ENCODE results near the gene LSM14B.

LSM14B gene

DNA sequence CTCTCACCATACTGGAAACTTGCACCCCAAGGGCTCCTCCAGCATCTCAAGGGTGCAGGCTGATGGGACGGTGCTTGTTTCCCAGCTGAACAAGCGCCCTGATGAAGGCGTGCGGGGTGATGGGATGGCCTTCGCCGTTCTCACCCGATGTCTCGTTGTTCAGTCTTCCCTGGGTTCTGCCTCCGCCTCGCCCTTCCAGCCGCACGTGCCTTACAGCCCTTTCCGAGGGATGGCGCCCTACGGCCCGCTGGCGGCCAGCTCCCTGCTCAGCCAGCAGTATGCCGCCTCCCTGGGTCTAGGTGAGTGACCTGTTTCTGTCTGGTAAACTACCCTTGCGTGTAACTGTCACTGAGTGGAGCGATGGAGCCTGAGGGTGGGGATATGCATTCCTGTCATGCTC lies 3.9 kb downstream of the LSM14B start:
- no peaks in the 10 kb centered on the region for H3K27me3 ChIP-seq (ENCODE audit: control insufficient read depth, insufficient read depth, low read length)
- H3K4me1 ChIP-seq (ENCODE audit: control insufficient read depth, insufficient read depth, low read length): peaks cover 12% of the 10 kb centered on the region
- no peak overlapping the region for H3K9ac ChIP-seq (ENCODE audit: low read length)
- peaks cover 15% of the 10 kb centered on the region for H3K36me3 ChIP-seq (ENCODE audit: control insufficient read depth, insufficient read depth, low read length)
- H3K4me3 ChIP-seq (ENCODE audit: low read length): no peak overlapping the region
- H3K9me3 ChIP-seq (ENCODE audit: control insufficient read depth, low read length): no peaks in the 10 kb centered on the region

DNA sequence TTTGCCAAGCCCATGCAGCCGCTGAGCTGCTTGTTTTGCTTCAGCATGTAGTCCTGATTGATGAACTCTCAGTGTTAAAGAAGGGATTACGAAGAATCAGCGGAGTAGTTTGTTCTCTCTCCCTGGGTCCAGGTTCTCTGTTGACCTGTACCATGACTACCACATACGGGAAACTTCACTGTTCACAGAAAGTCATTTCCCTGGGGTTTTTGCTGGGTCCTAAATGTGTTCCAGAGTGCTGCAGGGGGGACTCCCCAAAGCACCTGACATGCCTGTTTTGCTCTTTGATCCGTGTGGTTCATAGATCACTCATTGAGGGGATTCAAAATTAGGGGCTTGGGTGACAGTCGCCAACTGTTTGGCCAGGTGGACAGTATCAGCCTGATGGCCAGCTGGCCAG lies 5.5 kb downstream of the LSM14B start:
- H3K4me3 ChIP-seq (ENCODE audit: low read length): no peak overlapping the region
- no peaks in the 10 kb centered on the region for H3K27me3 ChIP-seq (ENCODE audit: control insufficient read depth, insufficient read depth, low read length)
- H3K36me3 ChIP-seq (ENCODE audit: control insufficient read depth, insufficient read depth, low read length): peaks cover 30% of the 10 kb centered on the region
- H3K4me1 ChIP-seq (ENCODE audit: control insufficient read depth, insufficient read depth, low read length): peaks cover 12% of the 10 kb centered on the region
- H3K9me3 ChIP-seq (ENCODE audit: control insufficient read depth, low read length): no peaks in the 10 kb centered on the region
- H3K9ac ChIP-seq (ENCODE audit: low read length): no peak overlapping the region

DNA sequence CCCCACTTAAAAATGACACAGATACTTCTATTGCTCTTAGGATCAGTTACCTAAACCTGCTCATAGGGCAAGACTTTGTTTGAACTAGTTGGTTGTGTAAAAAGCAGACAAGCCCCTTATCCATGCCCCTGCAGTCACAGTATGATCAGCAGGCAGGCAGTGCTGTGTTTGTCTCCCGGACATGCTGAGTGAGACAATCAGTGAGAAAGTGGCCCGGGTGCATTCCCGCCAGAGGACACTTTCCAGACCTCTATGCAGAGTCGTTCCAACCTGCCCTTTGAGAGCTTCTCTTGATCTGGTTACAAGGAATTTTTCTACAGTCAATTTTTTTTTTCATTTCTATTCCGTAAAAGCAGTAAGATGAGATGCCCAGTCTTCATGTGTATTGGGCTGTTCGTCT lies 6.2 kb downstream of the LSM14B start:
- Histone ChIP-seq H3K4me3 (ENCODE audit: low read length) (no peak overlapping the region), H3K4me1 (ENCODE audit: control insufficient read depth, insufficient read depth, low read length) (peaks cover 7% of the 10 kb centered on the region), H3K27me3 (ENCODE audit: control insufficient read depth, insufficient read depth, low read length) (no peaks in the 10 kb centered on the region), H3K36me3 (ENCODE audit: control insufficient read depth, insufficient read depth, low read length) (peaks cover 30% of the 10 kb centered on the region), H3K9ac (ENCODE audit: low read length) (no peak overlapping the region), H3K9me3 (ENCODE audit: control insufficient read depth, low read length) (no peaks in the 10 kb centered on the region)

DNA sequence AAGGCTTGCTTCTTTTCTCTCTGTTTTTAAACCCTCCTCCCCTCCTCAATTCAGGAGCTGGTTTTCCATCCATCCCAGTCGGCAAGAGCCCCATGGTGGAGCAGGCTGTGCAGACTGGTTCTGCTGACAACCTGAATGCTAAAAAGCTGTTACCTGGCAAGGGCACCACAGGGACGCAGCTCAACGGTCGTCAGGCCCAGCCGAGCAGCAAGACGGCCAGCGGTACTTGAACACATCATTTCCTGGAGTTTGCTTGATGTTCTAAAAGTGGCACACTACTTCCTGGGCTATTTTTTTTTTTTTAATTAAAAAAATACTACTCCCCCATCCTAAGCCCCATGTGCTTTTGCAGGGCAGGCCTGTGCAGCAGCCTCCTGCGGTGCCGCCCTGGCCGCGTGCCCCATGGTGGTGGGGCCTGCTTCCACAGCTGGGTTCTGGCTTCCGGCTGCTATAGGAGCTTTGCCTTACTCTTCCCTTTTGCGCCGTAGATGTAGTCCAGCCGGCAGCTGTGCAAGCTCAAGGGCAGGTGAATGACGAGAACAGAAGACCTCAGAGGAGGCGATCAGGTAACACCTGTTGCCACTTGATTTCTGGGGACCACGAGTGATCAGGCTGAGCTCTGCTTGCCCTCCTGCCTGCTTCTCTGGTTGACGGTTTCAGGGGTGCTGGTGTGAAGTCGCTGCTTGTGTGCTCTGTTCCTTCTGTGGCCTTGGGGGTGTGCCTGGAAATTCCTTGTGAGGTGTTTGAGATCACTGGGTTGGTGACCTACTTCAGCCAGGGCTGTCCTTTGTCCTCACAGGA lies 7.7 kb downstream of the LSM14B start:
- no peak overlapping the region for H3K4me3 ChIP-seq (ENCODE audit: low read length)
- no peaks in the 10 kb centered on the region for H3K4me1 ChIP-seq (ENCODE audit: control insufficient read depth, insufficient read depth, low read length)
- no peaks in the 10 kb centered on the region for H3K9me3 ChIP-seq (ENCODE audit: control insufficient read depth, low read length)
- H3K27me3 ChIP-seq (ENCODE audit: control insufficient read depth, insufficient read depth, low read length): no peaks in the 10 kb centered on the region
- H3K36me3 ChIP-seq (ENCODE audit: control insufficient read depth, insufficient read depth, low read length): peaks cover 30% of the 10 kb centered on the region
- no peak overlapping the region for H3K9ac ChIP-seq (ENCODE audit: low read length)

DNA sequence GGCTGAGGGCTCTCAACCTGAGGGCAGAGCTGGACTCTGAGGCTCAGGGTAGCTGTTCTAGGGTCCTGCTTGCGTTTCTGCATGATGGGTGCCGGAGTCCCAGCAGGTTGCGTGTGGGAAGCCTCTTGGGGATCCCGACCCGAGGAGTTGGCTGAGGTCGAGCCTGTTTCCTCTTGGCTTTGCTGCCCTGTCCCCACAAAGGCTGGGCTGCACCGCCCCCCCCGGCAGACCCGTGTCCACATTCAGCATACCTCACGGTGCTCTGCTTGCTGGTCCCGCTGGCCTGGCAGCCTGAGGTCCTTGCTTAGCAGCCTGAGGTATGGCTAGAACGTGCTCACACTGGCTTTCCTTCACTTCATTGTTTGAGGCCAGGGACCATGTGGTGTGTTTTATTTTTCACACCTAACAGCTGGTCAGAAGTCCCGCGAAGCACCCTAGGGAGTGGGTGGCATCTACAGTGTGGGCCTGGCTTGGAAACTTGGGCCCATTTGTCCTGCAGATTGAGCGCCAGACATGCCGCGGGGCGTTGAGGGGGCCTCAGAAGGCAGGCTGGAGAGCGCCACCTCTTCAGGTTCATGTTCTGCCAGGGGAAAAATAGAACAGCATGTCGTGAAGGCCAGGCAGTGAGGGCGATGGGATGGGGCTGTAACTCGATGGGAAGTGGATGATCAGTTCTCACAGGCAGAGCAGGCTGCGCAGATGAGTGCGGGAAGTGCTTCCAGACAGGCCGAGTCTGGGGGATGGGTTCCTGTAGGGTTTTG lies 9.5 kb downstream of the LSM14B start:
- no peak overlapping the region for H3K9ac ChIP-seq (ENCODE audit: low read length)
- no peak overlapping the region for H3K4me3 ChIP-seq (ENCODE audit: low read length)
- H3K36me3 ChIP-seq (ENCODE audit: control insufficient read depth, insufficient read depth, low read length): peaks cover 30% of the 10 kb centered on the region
- H3K9me3 ChIP-seq (ENCODE audit: control insufficient read depth, low read length): no peaks in the 10 kb centered on the region
- no peaks in the 10 kb centered on the region for H3K27me3 ChIP-seq (ENCODE audit: control insufficient read depth, insufficient read depth, low read length)
- no peaks in the 10 kb centered on the region for H3K4me1 ChIP-seq (ENCODE audit: control insufficient read depth, insufficient read depth, low read length)

DNA sequence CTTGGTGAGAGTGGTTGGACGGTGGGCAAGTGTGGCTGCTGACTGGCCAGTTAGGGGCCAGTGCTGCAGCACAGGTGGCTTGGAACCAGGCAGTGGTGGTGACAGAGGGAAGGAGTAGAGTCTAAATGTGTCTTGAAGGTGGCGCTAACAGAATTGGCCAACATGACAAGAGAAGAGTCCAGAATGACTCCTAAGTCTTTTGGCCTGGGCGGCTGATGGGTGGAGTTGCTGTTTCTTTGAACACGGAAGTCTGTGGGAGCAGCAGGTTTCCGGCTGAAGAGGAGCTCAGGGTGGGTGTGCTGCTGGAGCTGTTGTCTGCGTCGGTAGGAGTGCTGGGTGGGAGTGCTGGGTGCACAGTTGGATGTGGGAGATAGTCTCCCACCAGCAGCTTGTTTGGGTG lies 10.1 kb downstream of the LSM14B start:
- Histone ChIP-seq H3K9ac (ENCODE audit: low read length) (no peak overlapping the region), H3K36me3 (ENCODE audit: control insufficient read depth, insufficient read depth, low read length) (peaks cover 25% of the 10 kb centered on the region), H3K27me3 (ENCODE audit: control insufficient read depth, insufficient read depth, low read length) (no peaks in the 10 kb centered on the region), H3K4me1 (ENCODE audit: control insufficient read depth, insufficient read depth, low read length) (no peaks in the 10 kb centered on the region), H3K4me3 (ENCODE audit: low read length) (no peak overlapping the region), H3K9me3 (ENCODE audit: control insufficient read depth, low read length) (no peaks in the 10 kb centered on the region)

DNA sequence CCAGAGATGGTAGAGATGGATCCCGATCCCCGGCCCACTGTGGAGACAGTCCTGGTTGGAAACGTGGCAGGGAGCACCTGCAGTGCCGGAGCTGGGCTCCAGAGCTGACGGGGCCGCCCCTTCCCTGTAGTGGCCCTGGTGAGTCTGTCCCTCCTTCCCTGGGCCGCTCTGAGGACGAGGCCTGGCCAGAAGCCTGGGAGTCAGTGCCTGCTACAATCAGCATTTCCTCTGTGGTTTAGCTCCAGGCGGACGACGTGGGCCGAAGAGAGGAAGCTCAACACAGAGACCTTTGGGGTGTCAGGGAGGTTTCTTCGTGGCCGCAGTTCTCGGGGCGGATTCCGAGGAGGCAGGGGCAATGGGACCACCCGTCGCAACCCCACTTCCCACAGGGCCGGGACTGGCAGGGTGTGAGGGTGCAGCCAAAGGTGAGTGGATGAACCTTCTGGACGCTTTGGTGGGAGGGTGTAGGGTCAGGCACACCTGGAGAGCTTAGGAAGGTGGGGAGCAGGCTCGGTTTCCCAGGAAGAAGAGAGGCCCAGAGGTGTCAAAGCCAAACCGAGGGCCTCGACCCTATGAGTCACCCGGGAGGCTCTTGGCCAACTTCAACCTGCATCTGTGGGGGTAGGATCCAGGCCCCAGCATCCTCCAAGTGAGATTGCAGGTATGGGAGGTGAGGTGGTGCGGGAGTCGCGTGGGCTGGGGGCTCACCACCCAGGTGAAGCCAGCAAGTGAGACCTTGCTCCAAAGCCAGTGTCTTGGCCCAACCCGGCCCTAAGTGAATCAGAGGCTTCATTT lies 11.0 kb downstream of the LSM14B start:
- no peak overlapping the region for H3K4me3 ChIP-seq (ENCODE audit: low read length)

DNA sequence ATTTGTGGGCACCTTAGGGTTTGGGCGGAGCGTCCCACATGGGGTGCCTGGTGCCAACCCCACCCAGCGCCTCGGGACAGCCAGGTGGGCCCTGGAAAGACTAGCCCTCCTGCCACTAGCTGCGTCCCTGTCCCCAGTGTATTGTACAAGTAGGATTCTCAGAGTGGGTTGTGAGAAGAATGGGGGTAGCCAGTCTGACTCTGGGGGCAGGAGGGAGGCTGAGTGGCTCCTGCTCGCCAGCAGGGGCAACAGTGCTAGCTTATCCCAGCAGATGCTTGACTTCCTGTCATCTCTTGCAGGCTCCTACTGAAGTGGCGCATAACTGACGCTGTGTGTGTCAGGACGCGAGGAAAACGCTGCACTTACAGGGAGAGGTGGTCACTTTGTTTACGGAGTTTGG lies 11.6 kb downstream of the LSM14B start:
- Histone ChIP-seq H3K4me1 (ENCODE audit: control insufficient read depth, insufficient read depth, low read length) (no peaks in the 10 kb centered on the region), H3K36me3 (ENCODE audit: control insufficient read depth, insufficient read depth, low read length) (peaks cover 32% of the 10 kb centered on the region), H3K9ac (ENCODE audit: low read length) (no peak overlapping the region)

More for the DNA sequence above, 11.0 kb downstream of the LSM14B start:
- no peaks in the 10 kb centered on the region for H3K27me3 ChIP-seq (ENCODE audit: control insufficient read depth, insufficient read depth, low read length)
- H3K9ac ChIP-seq (ENCODE audit: low read length): no peak overlapping the region
- H3K4me1 ChIP-seq (ENCODE audit: control insufficient read depth, insufficient read depth, low read length): no peaks in the 10 kb centered on the region
- no peaks in the 10 kb centered on the region for H3K9me3 ChIP-seq (ENCODE audit: control insufficient read depth, low read length)
- peaks cover 31% of the 10 kb centered on the region for H3K36me3 ChIP-seq (ENCODE audit: control insufficient read depth, insufficient read depth, low read length)

DNA sequence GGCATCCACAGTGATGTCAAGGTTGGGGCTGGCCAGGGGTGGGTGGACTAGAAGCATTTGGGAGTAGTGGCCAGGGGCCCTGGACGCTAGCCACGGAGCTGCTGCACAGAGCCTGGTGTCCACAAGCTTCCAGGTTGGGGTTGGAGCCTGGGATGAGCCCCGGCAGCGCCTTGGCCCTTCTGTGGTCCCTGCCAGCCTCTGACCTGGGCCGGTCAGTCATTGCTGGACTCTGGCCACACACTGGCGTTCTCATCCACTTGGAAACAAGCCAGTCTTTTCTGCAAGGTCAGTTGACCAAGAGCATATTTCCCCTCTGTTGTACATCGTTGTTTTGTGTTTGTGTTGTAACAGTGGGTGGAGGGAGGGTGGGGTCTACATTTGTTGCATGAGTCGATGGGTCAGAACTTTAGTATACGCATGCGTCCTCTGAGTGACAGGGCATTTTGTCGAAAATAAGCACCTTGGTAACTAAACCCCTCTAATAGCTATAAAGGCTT lies 12.5 kb downstream of the LSM14B start:
- H3K36me3 ChIP-seq (ENCODE audit: control insufficient read depth, insufficient read depth, low read length): peaks cover 32% of the 10 kb centered on the region
- H3K9ac ChIP-seq (ENCODE audit: low read length): no peak overlapping the region
- no peaks in the 10 kb centered on the region for H3K9me3 ChIP-seq (ENCODE audit: control insufficient read depth, low read length)
- H3K27me3 ChIP-seq (ENCODE audit: control insufficient read depth, insufficient read depth, low read length): no peaks in the 10 kb centered on the region
- no peak overlapping the region for H3K4me3 ChIP-seq (ENCODE audit: low read length)
- no peaks in the 10 kb centered on the region for H3K4me1 ChIP-seq (ENCODE audit: control insufficient read depth, insufficient read depth, low read length)

More for the DNA sequence above, 11.6 kb downstream of the LSM14B start:
- no peaks in the 10 kb centered on the region for H3K9me3 ChIP-seq (ENCODE audit: control insufficient read depth, low read length)
- no peaks in the 10 kb centered on the region for H3K27me3 ChIP-seq (ENCODE audit: control insufficient read depth, insufficient read depth, low read length)
- no peak overlapping the region for H3K4me3 ChIP-seq (ENCODE audit: low read length)

DNA sequence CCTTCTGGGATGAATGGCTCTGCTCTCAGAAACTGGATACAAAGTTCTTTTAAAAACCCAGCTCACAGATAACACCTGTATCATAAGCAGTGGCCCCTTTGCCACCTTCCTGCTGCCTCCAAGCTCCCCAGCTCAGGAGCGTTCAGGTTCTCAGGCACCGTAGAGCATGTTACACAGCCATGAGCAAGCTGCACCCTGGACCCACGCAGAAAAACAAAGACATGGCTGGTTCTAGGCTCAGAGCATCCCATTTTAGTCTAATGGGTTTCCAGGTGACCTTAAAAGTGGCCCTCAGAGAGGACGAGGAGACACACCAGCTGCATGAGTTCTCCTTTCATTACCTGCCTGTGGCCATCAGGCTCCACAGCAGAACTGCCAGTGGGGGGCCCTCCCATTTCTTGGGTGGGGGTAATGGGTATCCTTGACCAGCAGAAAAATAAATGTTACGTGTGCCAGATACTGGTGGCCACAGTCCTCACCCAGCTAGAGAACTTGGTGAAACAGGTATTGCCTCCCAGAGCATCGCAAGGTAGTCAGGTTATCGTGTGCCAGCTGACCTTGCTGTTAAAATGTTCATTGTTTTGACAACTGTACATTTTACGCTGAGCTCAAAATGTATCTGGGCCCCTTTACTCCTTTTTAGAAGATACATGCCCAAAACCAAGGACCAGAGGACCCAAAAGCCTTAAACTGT lies 13.4 kb downstream of the LSM14B start:
- peaks cover 28% of the 10 kb centered on the region for H3K36me3 ChIP-seq (ENCODE audit: control insufficient read depth, insufficient read depth, low read length)
- H3K27me3 ChIP-seq (ENCODE audit: control insufficient read depth, insufficient read depth, low read length): no peaks in the 10 kb centered on the region
- no peaks in the 10 kb centered on the region for H3K9me3 ChIP-seq (ENCODE audit: control insufficient read depth, low read length)
- H3K9ac ChIP-seq (ENCODE audit: low read length): no peak overlapping the region
- no peaks in the 10 kb centered on the region for H3K4me1 ChIP-seq (ENCODE audit: control insufficient read depth, insufficient read depth, low read length)
- H3K4me3 ChIP-seq (ENCODE audit: low read length): no peak overlapping the region

DNA sequence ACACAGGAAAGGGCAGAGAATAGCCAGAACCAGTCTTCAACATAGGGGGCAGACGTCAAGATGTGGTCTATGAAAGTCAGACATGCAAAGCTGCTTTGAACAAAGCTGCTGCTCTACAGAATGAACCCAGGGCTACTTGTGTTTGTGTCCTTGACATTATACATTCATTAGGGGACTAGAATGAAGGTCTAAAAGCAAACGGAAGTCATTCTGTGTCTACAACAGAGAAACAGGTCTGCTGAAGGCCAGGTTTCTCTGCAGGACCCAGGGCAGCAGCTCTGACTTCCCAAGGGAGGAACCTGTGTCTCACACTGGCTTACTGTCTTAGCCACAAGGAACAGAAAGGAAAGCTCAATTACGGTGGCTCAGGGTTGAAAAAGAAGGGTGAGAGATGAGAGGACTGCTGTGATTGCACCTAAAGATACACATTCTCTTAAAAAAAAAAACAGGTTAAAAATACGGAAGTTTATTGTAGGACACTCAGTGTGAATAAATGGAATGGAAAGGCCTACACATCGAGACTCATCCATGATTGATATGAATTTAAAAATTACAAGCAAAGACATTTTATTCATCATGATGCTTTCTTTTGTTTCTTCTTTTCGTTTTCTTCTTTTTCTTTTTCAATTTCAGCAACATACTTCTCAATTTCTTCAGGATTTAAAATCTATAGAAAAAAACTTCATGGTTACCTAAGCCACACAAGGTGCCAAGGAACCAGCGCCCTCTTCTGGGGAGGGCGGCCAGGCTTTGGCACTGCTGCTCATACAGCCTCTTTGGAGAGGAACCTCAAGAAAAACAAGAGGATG lies 14.2 kb downstream of the LSM14B start:
- peaks cover 21% of the 10 kb centered on the region for H3K36me3 ChIP-seq (ENCODE audit: control insufficient read depth, insufficient read depth, low read length)
- peaks cover 5% of the 10 kb centered on the region for H3K4me1 ChIP-seq (ENCODE audit: control insufficient read depth, insufficient read depth, low read length)
- no peak overlapping the region for H3K4me3 ChIP-seq (ENCODE audit: low read length)

More for the DNA sequence above, 14.2 kb downstream of the LSM14B start:
- H3K9ac ChIP-seq (ENCODE audit: low read length): no peak overlapping the region
- H3K27me3 ChIP-seq (ENCODE audit: control insufficient read depth, insufficient read depth, low read length): no peaks in the 10 kb centered on the region
- no peaks in the 10 kb centered on the region for H3K9me3 ChIP-seq (ENCODE audit: control insufficient read depth, low read length)
